GM21717 (cell line): ENCODE results near the gene PEAR1.

Source experiments
- ATAC-seq: cut with Tn5 transposase; IDR thresholded peaks from one replicate; pipeline ENCODE4 v1.9.1; 2021; ENCODE audit warnings: mild to moderate bottlenecking, moderate library complexity; ENCODE audit not compliant: unreplicated experiment

The PEAR1 gene

GRCh38 chr1:156898971-156899664 lies 5.6 kb downstream of the PEAR1 start:
- ATAC-seq, result no peak

DNA sequence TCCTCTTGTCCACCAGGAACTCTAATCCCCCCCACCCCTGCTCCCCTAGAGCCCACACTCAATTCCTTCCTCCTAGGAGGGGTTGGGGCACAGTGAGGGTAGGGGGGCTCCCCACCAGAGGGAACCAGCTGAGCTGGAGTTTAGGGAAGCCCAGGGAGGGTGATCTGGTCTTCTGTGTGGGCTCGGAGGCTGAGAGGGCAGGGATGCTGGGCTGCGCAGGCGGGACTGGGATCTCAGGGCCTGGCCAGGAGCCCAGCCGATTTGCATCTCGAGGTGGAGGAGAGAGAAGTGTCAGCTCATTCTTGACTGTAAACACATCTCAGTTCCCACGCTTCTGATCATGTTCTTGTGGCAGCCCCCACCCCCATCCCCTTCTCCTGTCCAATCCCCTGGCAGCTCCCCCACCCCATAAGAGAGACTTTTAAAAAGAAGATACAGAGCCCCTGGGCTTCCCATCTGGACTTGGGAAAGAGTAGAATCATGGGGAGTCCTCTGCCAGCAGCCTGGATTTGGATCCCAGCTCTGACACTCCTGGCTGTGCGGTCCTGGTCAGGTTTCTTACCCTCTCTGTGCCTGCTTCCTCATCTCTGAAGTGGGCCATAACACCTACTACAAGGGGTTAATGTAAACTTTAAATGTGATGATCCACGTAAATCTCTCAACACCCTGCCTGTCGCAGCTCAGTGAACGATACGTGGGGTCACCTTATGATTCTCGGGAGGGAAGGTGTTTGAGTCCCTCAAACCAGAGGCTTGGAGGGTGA lies 6.6 kb downstream of the PEAR1 start:
- ATAC-seq, result no peak

DNA sequence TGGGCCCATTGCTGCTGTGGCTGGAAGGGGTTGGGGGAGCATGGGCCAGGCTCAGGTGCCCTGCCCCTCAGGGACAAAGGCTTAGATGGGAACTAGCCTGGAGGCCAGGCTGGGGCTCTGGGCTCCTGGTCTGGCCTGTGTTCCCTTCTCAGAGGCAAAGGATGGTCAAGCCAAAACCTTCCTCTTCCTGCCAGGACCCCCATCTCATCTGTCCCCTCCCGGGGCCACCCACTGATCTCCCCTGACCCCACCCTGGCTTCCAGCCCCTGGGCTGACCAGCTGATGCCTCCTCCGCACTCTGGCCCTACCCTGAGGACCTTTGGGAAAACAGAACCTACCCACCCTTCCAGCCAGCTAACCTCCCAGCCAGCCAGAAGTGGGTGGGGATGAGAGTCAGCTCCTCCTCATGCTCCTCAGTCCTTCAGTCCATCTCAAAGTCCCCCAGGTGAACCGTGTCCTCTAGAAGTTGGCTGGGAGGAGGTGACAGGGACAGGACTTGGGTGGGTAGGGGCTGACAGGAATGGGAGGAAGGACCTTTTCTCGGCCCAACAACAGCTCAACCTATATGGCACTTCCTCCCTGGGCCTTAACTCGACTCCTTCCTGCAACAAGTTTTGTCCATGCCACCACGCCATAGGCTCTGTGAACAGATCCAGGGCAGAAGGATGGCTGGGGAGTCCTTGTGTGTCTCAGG lies 7.5 kb downstream of the PEAR1 start:
- ATAC-seq, result no peak

GRCh38 chr1:156901590-156901900 lies 8.0 kb downstream of the PEAR1 start:
- ATAC-seq, result no peak

- ATAC-seq, result no peak
Observed at GRCh38 chr1:156901966-156902915, 8.7 kb downstream of the PEAR1 start.

DNA sequence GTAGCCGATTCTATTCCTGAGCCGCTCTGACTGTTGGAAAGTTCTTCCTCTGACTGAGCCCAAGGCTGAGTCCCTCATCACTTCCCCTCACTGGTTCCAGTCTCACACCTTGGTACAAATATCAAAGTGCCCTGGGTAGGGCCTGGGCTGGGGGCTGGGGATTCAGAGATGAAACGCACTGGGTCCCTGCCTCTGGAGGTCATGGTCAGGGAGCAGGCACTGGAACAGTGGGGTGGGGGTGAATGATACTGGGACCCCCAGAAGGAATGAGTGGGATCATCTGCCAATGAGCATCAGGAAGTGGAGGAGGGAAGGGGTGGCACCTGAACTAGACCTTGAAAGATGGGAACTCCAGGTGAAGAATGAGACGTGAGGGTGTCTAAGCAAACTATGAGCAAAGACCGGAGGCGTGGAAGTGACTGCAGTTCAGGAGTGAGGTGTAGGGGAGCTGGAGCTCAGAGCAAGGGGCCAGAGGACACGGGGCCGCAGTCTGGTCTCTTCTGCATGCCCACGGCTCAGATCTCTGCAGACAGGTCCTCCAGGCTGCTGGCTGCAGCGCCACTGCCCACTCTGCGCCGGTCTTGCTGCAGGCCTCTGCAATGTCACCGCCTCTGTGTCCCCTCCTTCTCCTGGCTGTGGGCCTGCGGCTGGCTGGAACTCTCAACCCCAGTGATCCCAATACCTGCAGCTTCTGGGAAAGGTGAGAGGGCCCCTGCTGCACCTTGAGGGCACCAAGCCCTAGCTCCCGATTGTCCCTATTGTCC lies 10.0 kb downstream of the PEAR1 start:
- no peak for ATAC-seq

DNA sequence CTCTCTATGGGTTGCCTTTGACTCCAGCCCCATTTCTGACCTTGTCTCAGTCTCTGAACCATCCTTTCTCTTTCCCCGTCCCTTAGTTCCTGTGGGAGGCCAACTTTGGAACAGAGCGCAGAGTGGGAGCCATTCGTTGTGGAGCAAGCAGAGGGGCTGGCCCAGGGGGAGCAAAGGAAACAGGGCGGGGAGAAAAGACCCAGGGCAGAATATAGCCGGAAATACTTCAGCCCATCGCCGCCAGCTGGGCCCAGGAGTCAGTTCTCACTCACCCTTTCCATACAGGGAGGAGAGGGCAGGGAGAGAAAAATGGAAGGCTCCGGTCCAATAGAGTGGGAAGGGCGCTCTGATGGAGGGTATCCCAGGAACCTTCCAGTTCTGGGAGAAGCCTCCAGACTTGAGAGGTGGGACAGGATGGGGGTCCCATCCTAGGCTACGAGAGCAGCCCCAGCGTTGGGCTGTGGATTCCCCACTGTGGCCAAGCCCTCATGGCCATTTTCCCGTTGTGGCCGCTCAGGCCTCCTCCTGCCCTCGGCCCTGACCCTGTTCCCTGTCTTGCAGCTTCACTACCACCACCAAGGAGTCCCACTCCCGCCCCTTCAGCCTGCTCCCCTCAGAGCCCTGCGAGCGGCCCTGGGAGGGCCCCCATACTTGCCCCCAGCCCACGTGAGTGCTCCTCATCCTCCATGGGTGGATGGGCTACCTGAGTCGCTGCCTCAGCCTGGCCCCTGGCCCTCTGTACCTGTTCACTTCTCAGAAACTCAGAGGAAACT lies 10.9 kb downstream of the PEAR1 start:
- no peak for ATAC-seq

DNA sequence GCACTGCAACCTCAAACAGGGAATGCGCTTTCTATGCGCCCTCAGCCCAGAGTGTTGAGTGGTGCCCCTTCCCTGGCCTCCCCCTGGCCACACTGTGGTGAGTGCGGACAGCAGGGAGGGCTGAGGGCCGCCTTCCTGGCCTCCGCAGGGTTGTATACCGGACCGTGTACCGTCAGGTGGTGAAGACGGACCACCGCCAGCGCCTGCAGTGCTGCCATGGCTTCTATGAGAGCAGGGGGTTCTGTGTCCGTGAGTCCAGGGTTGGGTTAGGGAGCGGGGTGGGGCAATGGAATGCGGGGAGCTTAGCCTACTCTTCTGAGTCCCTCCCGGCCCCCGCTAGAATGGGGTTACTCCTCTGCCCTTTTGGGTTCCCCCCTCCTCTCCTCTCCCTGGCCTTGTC lies 11.7 kb downstream of the PEAR1 start:
- no peak for ATAC-seq

DNA sequence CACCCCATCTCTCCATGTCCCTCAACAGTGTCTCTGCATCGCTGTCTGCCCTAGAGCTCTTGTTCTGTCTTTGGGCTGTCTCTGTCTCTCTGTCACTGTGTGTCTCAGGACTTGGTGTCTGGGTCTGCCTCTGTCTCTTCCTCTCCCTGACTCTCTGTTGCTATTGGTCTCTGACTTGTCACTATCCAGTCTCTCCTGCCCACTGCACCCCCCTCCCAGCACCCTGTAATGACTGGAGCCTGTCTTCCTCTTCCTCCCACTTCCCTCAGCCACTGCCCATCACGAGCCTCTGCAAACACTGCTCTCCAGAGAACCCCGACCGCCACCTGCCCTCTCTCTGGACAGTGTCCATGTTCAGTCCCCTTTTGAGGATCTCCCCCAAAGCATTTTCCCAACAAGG lies 12.1 kb downstream of the PEAR1 start:
- ATAC-seq, result no peak

GRCh38 chr1:156906206-156906906 lies 12.8 kb downstream of the PEAR1 start:
- no peak for ATAC-seq

DNA sequence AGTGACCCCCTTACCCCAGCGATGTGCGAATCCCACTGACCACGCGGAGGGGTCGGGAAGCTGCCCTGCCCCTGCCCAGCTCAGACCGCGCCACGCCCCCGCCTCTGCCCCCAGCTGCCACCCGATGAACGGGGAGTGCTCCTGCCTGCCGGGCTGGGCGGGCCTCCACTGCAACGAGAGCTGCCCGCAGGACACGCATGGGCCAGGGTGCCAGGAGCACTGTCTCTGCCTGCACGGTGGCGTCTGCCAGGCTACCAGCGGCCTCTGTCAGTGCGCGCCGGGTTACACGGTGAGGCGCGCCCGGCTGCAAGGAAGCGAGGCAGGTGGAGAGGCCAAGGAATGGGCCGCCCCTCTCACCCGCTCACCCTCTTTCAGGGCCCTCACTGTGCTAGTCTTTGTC lies 15.0 kb downstream of the PEAR1 start:
- no peak for ATAC-seq

GRCh38 chr1:156908955-156909354 lies 15.4 kb downstream of the PEAR1 start:
- ATAC-seq, result no peak

GRCh38 chr1:156909671-156910070 lies 16.2 kb downstream of the PEAR1 start:
- ATAC-seq, result no peak

GRCh38 chr1:156910309-156910782 lies 16.8 kb downstream of the PEAR1 start:
- ATAC-seq, result no peak

DNA sequence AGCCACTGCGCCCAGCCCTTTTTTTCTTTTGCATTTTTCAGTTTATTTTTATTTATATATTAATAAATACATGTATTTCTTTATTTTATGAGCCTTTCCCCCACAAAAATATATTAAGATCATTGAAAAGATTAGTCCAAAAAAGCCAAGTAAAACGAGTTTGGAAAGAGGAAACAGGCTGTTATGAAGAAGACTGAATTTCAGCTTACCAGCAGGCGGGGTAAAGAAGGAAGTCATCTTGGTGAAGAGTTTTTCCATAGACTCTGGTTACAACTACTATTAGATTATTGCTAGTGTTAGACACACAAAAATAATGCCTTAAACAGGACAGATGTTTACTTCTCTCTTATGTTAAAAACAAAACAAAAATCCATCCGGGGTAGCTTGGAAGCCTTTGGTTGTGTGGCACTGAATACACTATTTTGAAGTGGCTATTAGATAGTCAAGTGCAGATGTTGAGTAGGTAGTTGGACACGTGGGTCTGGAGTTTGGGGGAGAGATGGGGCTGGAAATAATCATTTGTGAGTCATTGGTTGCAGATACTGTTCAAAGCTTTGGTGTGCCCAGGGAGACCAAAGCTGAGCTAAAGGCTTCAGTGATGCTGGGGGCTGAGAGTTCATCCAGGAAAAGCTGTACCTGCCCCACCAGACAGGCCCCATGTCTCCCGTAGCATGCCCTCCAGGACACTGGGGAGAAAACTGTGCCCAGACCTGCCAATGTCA lies 18.2 kb downstream of the PEAR1 start:
- ATAC-seq, result no peak

GRCh38 chr1:156912310-156912709 lies 18.8 kb downstream of the PEAR1 start:
- ATAC-seq, result no peak

- ATAC-seq, result no peak
Observed at GRCh38 chr1:156912861-156913808, 19.6 kb downstream of the PEAR1 start.
